ENCODE data around the gene ASB15. TPM values are rescaled to one million over a fixed set of nuclear protein-coding genes. Genes with fewer than 3 reads are reported as not detected.

ASB15 gene
- polyA plus RNA-seq, 3 donors: not detected

DNA sequence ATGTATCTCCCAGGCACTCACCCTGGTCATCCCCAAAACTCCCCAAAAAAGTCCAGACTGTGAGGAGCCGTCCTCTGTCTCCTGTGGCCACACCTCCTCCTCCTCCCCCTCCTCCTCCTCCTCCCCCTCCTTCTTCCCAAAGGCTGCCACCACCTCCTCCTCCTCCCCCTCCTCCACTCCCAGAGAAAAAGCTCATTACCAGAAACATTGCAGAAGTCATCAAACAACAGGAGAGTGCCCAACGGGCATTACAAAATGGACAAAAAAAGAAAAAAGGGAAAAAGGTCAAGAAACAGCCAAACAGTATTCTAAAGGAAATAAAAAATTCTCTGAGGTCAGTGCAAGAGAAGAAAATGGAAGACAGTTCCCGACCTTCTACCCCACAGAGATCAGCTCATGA, 61.1 kb downstream of the ASB15 start:
- WGBS (ENCODE audit: insufficient coverage): 100% methylated on average over 1 of the region's 3 CpGs
- Histone ChIP-seq H4K20me1 (ENCODE audit: insufficient read depth, low read length) (no peaks in the 10 kb centered on the region), H3K4me1 (ENCODE audit: control insufficient read depth in 1 of 2, insufficient read depth in 2 of 2, low read length in 2 of 2) (no peaks in the 10 kb centered on the region), H3K36me3 (replicated peaks in 1 of 2; ENCODE audit: control insufficient read depth in 1 of 2, insufficient read depth in 2 of 2, low read length in 2 of 2) (no peaks in the 10 kb centered on the region), H3K4me3 (replicated peaks in 1 of 3; ENCODE audit: low read depth in 2 of 3, low read length in 3 of 3) (no peak overlapping the region), H3K79me2 (ENCODE audit: insufficient read depth, low read length) (no peaks in the 10 kb centered on the region), H3K27ac (ENCODE audit: low read depth in 1 of 2, low read length in 2 of 2) (no peak overlapping the region), H3K4me2 (replicated peaks; ENCODE audit: extremely low read depth, low read length, poor library complexity, severe bottlenecking) (no peak overlapping the region), H3K9me3 (replicated peaks in 1 of 2; ENCODE audit: control insufficient read depth in 1 of 2, insufficient read depth in 1 of 2, low read length in 2 of 2) (no peaks in the 10 kb centered on the region), H3K27me3 (ENCODE audit: control insufficient read depth in 2 of 2, insufficient read depth in 2 of 2, low read length in 2 of 2) (peaks cover 0 to 3% of the 10 kb centered on the region in 2 donors), H3K9ac (ENCODE audit: insufficient read depth, low read length, poor library complexity, severe bottlenecking) (no peak overlapping the region), H2AFZ (ENCODE audit: insufficient read depth, low read depth, low read length, poor library complexity, severe bottlenecking) (no peak overlapping the region)
- Mint-ChIP-seq H3K27ac (peak overlapping the region in 1 of 7 donors; percentile 7), H3K27me3 (ENCODE audit: low read depth in 3 of 3) (peaks cover 0 to 5% (median 4%) of the 10 kb centered on the region in 3 donors), H3K9me3 (peaks cover 0 to 3% (median 0%) of the 10 kb centered on the region in 7 donors), H3K4me3 (no peak overlapping the region), H3K36me3 (no peaks in the 10 kb centered on the region), H3K4me1 (peaks cover 2% of the 10 kb centered on the region)
- intact Hi-C loops (cut with micrococcal nuclease): no loop called here
- TF ChIP-seq, protein P1, sequence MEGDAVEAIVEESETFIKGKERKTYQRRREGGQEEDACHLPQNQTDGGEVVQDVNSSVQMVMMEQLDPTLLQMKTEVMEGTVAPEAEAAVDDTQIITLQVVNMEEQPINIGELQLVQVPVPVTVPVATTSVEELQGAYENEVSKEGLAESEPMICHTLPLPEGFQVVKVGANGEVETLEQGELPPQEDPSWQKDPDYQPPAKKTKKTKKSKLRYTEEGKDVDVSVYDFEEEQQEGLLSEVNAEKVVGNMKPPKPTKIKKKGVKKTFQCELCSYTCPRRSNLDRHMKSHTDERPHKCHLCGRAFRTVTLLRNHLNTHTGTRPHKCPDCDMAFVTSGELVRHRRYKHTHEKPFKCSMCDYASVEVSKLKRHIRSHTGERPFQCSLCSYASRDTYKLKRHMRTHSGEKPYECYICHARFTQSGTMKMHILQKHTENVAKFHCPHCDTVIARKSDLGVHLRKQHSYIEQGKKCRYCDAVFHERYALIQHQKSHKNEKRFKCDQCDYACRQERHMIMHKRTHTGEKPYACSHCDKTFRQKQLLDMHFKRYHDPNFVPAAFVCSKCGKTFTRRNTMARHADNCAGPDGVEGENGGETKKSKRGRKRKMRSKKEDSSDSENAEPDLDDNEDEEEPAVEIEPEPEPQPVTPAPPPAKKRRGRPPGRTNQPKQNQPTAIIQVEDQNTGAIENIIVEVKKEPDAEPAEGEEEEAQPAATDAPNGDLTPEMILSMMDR (IDR thresholded peaks at IDR 0.05): no peak
- no peak for DNase-seq

DNA sequence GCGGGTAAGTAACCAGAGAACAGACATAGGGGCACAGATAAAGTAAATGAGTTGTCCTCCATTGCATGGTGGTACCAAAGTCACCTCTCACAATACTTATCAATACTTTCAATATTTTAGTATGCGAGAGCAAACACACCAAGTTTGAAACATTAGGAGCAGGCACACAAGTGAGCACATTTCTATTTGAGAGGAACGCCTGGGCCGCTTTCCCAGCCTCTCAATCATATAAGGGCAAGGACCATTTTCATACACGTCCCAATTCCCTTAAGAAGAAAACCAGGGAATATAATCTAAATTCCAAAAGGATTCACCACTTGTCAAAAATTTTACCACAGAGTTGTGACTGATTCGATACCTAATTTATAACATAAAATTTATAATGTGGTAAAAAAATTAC, 61.6 kb downstream of the ASB15 start:
- TF ChIP-seq, protein P1 (IDR thresholded peaks at IDR 0.05): no peak
- Histone ChIP-seq H3K36me3 (replicated peaks in 1 of 2; ENCODE audit: control insufficient read depth in 1 of 2, insufficient read depth in 2 of 2, low read length in 2 of 2) (no peaks in the 10 kb centered on the region), H3K4me3 (replicated peaks in 1 of 3; ENCODE audit: low read depth in 2 of 3, low read length in 3 of 3) (no peak overlapping the region), H3K27me3 (ENCODE audit: control insufficient read depth in 2 of 2, insufficient read depth in 2 of 2, low read length in 2 of 2) (peaks cover 0 to 3% of the 10 kb centered on the region in 2 donors), H2AFZ (ENCODE audit: insufficient read depth, low read depth, low read length, poor library complexity, severe bottlenecking) (no peak overlapping the region), H3K9ac (ENCODE audit: insufficient read depth, low read length, poor library complexity, severe bottlenecking) (no peak overlapping the region), H3K79me2 (ENCODE audit: insufficient read depth, low read length) (no peaks in the 10 kb centered on the region), H4K20me1 (ENCODE audit: insufficient read depth, low read length) (no peaks in the 10 kb centered on the region), H3K9me3 (replicated peaks in 1 of 2; ENCODE audit: control insufficient read depth in 1 of 2, insufficient read depth in 1 of 2, low read length in 2 of 2) (no peaks in the 10 kb centered on the region), H3K4me1 (ENCODE audit: control insufficient read depth in 1 of 2, insufficient read depth in 2 of 2, low read length in 2 of 2) (no peaks in the 10 kb centered on the region), H3K27ac (ENCODE audit: low read depth in 1 of 2, low read length in 2 of 2) (no peak overlapping the region), H3K4me2 (replicated peaks; ENCODE audit: extremely low read depth, low read length, poor library complexity, severe bottlenecking) (no peak overlapping the region)
- no peak for DNase-seq
- Mint-ChIP-seq H3K36me3 (no peaks in the 10 kb centered on the region), H3K4me1 (peaks cover 2% of the 10 kb centered on the region), H3K27me3 (ENCODE audit: low read depth in 3 of 3) (peaks cover 0 to 4% (median 4%) of the 10 kb centered on the region in 3 donors), H3K4me3 (no peak overlapping the region), H3K9me3 (peaks cover 0 to 3% (median 0%) of the 10 kb centered on the region in 7 donors), H3K27ac (no peak overlapping the region)
- intact Hi-C loops (cut with micrococcal nuclease): no loop called here
- 100% methylated on average over 1 of the region's 6 CpGs for WGBS (ENCODE audit: insufficient coverage)

All from CD14-positive monocyte (primary cell).